SK-N-SH treated with all-trans-retinoic acid at 6 μM for 48 hours (cell line): Measurements from ENCODE around the gene ARHGAP24.

Source experiments
- ATAC-seq: fragments of 200-7000 bp; cut with Tn5 transposase; 3 replicates; pipeline ENCODE4 v1.9.1; 2020; ENCODE audit warnings: mild to moderate bottlenecking, moderate library complexity
- ARNTL ChIP-seq: fragments of 450-650 bp; formaldehyde crosslinking; IDR thresholded peaks from 2 replicates; pipeline ENCODE4 v1.5.0; 2020; ENCODE audit warnings: low read depth, mild to moderate bottlenecking, moderate library complexity, borderline replicate concordance
- BACH2 ChIP-seq: fragments of 250-450 bp; sonication (Bioruptor Pico); IDR thresholded peaks from 2 replicates; pipeline ENCODE4 v1.9.0; 2021; ENCODE audit warnings: mild to moderate bottlenecking, borderline replicate concordance
- CSDC2 ChIP-seq: fragments of 250-450 bp; sonication (Bioruptor Pico); IDR thresholded peaks from 2 replicates; pipeline ENCODE4 v1.5.0; 2020; ENCODE audit warnings: mild to moderate bottlenecking, moderate library complexity
- CSRNP3 ChIP-seq: fragments of 250-450 bp; sonication (Bioruptor Pico); IDR thresholded peaks from 2 replicates; pipeline ENCODE4 v1.5.1; 2021; ENCODE audit warnings: mild to moderate bottlenecking, moderate library complexity
- ESRRG ChIP-seq: fragments of 250-450 bp; sonication (Bioruptor Pico); IDR thresholded peaks from 2 replicates; pipeline ENCODE4 v1.6.1; 2021; ENCODE audit warnings: mild to moderate bottlenecking
- GLIS3 ChIP-seq: fragments of 250-450 bp; sonication (Bioruptor Pico); IDR thresholded peaks from 2 replicates; pipeline ENCODE4 v1.5.0; 2020; ENCODE audit warnings: mild to moderate bottlenecking, moderate library complexity
- ISL1 ChIP-seq: fragments of 250-450 bp; sonication (Bioruptor Pico); IDR thresholded peaks from 2 replicates; pipeline ENCODE4 v2.1.2; 2022; ENCODE audit warnings: mild to moderate bottlenecking, moderate library complexity
- PPARA ChIP-seq: fragments of 250-450 bp; sonication (Bioruptor Pico); IDR thresholded peaks from 2 replicates; pipeline ENCODE4 v1.5.0; 2020; ENCODE audit warnings: mild to moderate bottlenecking, borderline replicate concordance
- SNAI2 ChIP-seq: fragments of 250-450 bp; sonication (Bioruptor Pico); IDR thresholded peaks from 2 replicates; pipeline ENCODE4 v1.5.0; 2020; ENCODE audit warnings: mild to moderate bottlenecking, moderate library complexity
- TCF4 ChIP-seq: fragments of 250-450 bp; sonication (Bioruptor Pico); IDR thresholded peaks from 2 replicates; pipeline ENCODE4 v1.8.0; 2021; ENCODE audit warnings: mild to moderate bottlenecking, moderate library complexity, borderline replicate concordance
- TSHZ2 ChIP-seq: fragments of 250-450 bp; sonication (Bioruptor Pico); IDR thresholded peaks from 2 replicates; pipeline ENCODE4 v1.5.0; 2020; ENCODE audit warnings: mild to moderate bottlenecking, moderate library complexity
- ZFP3 ChIP-seq: fragments of 250-450 bp; sonication (Bioruptor Pico); IDR thresholded peaks from 2 replicates; pipeline ENCODE4 v1.5.0; 2020; ENCODE audit warnings: mild to moderate bottlenecking, moderate library complexity
- ZFP30 ChIP-seq: fragments of 450-650 bp; formaldehyde crosslinking; IDR thresholded peaks from 2 replicates; pipeline ENCODE4 v1.5.0; 2022; ENCODE audit warnings: mild to moderate bottlenecking, moderate library complexity
- ZNF565 ChIP-seq: fragments of 450-650 bp; formaldehyde crosslinking; conservative IDR thresholded peaks from 2 replicates; pipeline ENCODE4 v1.5.0; 2020; ENCODE audit warnings: low read depth, mild to moderate bottlenecking, moderate library complexity
- ZNF70 ChIP-seq: fragments of 450-650 bp; formaldehyde crosslinking; IDR thresholded peaks from 2 replicates; pipeline ENCODE4 v1.5.0; 2020; ENCODE audit warnings: mild to moderate bottlenecking, moderate library complexity
- ZNF8 ChIP-seq: fragments of 450-650 bp; formaldehyde crosslinking; IDR thresholded peaks from 2 replicates; pipeline ENCODE4 v1.5.0; 2020; ENCODE audit warnings: mild to moderate bottlenecking, moderate library complexity
- TF ChIP-seq, protein P1 (sequence below): fragments of 250-450 bp; sonication (Bioruptor Pico); IDR thresholded peaks from 2 replicates; pipeline ENCODE4 v1.8.0; 2020; ENCODE audit warnings: mild to moderate bottlenecking, moderate library complexity, borderline replicate concordance
- TF ChIP-seq, protein P2 (sequence below): fragments of 250-450 bp; sonication (Bioruptor Pico); IDR thresholded peaks from 2 replicates; pipeline ENCODE4 v1.5.1; 2020; ENCODE audit warnings: low read depth, mild to moderate bottlenecking, moderate library complexity

The ARHGAP24 gene

GRCh38 chr4:85784348-85784747 lies 309.4 kb downstream of the ARHGAP24 start:
- no peak for ATAC-seq

DNA sequence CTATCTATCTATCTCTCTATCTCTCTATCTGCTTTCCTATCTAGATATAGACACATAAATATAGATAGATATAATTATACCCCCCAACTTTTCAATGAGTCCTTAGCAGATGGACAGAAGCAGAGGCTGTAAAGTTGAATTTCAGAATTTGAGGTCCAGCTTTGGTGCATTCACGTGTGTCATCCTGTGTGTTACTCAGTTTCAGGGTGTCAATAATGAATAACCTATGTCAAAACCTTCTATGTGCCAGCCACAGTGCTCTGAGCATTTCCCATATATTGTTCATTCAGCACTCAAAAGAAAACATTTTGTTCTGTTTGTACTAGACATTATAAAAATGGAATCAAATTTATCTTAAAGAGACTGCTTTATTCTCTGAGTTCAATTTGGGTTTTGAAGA lies 310.0 kb downstream of the ARHGAP24 start:
- no peak for TF ChIP-seq SNAI2
- TF ChIP-seq ZNF70 (CRISPR knock-in tag), result no peak
- no peak for TF ChIP-seq TSHZ2 (CRISPR knock-in tag)
- TF ChIP-seq CSDC2 (CRISPR knock-in tag), result no peak
- TF ChIP-seq, protein P1, sequence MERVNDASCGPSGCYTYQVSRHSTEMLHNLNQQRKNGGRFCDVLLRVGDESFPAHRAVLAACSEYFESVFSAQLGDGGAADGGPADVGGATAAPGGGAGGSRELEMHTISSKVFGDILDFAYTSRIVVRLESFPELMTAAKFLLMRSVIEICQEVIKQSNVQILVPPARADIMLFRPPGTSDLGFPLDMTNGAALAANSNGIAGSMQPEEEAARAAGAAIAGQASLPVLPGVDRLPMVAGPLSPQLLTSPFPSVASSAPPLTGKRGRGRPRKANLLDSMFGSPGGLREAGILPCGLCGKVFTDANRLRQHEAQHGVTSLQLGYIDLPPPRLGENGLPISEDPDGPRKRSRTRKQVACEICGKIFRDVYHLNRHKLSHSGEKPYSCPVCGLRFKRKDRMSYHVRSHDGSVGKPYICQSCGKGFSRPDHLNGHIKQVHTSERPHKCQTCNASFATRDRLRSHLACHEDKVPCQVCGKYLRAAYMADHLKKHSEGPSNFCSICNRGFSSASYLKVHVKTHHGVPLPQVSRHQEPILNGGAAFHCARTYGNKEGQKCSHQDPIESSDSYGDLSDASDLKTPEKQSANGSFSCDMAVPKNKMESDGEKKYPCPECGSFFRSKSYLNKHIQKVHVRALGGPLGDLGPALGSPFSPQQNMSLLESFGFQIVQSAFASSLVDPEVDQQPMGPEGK (CRISPR knock-in tag), result no peak
- ATAC-seq, result no peak

More at GRCh38 chr4:85784348-85784747, 309.4 kb downstream of the ARHGAP24 start:
- TF ChIP-seq ZNF8 (CRISPR knock-in tag), result no peak
- TF ChIP-seq ZFP30 (CRISPR knock-in tag), result no peak
- TF ChIP-seq, protein P1 (CRISPR knock-in tag), result no peak
- no peak for TF ChIP-seq BACH2
- TF ChIP-seq SNAI2, result no peak
- no peak for TF ChIP-seq ARNTL (CRISPR knock-in tag)
- no peak for TF ChIP-seq TSHZ2 (CRISPR knock-in tag)
- TF ChIP-seq ESRRG (CRISPR knock-in tag), result no peak
- no peak for TF ChIP-seq TCF4
- TF ChIP-seq ISL1 (CRISPR knock-in tag), result no peak
- TF ChIP-seq, protein P2, sequence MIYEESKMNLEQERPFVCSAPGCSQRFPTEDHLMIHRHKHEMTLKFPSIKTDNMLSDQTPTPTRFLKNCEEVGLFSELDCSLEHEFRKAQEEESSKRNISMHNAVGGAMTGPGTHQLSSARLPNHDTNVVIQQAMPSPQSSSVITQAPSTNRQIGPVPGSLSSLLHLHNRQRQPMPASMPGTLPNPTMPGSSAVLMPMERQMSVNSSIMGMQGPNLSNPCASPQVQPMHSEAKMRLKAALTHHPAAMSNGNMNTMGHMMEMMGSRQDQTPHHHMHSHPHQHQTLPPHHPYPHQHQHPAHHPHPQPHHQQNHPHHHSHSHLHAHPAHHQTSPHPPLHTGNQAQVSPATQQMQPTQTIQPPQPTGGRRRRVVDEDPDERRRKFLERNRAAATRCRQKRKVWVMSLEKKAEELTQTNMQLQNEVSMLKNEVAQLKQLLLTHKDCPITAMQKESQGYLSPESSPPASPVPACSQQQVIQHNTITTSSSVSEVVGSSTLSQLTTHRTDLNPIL (CRISPR knock-in tag), result no peak
- no peak for TF ChIP-seq GLIS3 (CRISPR knock-in tag)
- TF ChIP-seq, all 23 proteins: peak for 0

GRCh38 chr4:85787133-85787532 lies 312.2 kb downstream of the ARHGAP24 start:
- peak; percentile 50; the same call in 2 of the 3 replicates for ATAC-seq
- TF ChIP-seq ZNF565 (CRISPR knock-in tag) (no peak), GLIS3 (CRISPR knock-in tag) (no peak), ZNF8 (CRISPR knock-in tag) (no peak), ZFP3 (CRISPR knock-in tag) (no peak), CSRNP3 (CRISPR knock-in tag) (no peak), CSDC2 (CRISPR knock-in tag) (no peak), PPARA (CRISPR knock-in tag) (no peak), BACH2 (no peak), ESRRG (CRISPR knock-in tag) (no peak)
- TF ChIP-seq, protein P1 (CRISPR knock-in tag), result no peak
- TF ChIP-seq, protein P2 (CRISPR knock-in tag), result no peak
- TF ChIP-seq, all 23 proteins: peak for 0
